CD4-positive, alpha-beta T cell treated with Interleukin-17A for 4 hours (primary cell): ENCODE data around the gene SCO2.

ENCODE experiments used
- DNase-seq: peaks from one replicate; pipeline ENCODE4 v3.0.0-alpha.2; 2020; ENCODE audit warnings: mixed read lengths

The SCO2 gene

DNA sequence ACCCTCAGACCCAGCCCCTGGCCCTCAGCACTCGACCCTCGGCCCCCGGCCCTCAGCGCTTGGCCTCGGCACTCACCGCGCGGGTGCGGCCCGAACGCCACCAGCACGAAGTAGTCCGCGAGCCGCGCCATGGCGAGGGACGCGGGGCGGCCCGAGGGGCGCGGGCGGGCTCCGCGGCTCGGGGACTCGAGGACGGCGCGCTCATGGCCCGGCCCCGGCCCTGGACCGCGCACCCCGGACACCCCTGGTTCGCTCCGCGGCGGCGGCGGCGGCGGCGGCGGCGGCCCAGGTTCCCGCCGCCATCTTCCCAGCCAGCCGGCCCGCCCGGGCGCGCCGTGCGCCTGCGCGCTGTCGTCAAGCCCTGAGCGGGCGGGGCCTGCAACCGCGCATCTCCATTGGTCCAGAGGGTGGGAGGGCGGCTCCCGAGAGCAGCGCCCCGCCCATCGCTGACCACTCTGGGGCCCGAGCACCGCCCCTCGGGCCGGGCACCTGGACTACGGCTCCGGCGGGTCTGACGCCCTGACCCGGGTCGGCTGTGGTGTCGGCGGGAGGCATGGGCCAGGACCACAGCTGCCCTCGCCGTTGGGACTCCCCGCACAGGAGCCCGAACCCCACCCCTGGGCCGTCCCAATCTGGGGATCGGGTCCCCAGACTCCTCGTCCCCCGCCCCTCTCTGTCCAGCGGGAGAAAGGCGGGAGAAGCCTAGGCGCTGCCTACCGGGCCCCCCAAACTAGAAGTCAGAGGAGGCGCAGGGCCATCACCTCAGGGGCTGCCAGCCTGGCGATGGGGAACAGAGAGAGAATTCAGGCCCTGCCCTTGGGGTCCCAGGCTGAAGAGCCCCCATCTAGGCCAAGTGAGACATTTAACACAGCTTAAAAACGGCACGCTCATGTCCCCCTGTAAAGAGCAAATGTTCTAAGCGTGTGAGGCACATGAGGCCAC is 50.4 kb downstream of the SCO2 start, which contains the start of gene SBF1:
TSS of gene SBF1 (minus strand) at position 326 of the 942 bp plus-strand sequence. CDS start at position 131, 195 bp downstream.
- DNase-seq, result peak; percentile 91

GRCh38 chr22:50473855-50474671 is 51.3 kb downstream of the SCO2 start:
- peak; percentile 54 for DNase-seq
